Measurements from ENCODE around the gene NSF.

GRCh38 chr17:46766493-46767491 is 176.3 kb downstream of the NSF start:
- TF ChIP-seq, protein P1, sequence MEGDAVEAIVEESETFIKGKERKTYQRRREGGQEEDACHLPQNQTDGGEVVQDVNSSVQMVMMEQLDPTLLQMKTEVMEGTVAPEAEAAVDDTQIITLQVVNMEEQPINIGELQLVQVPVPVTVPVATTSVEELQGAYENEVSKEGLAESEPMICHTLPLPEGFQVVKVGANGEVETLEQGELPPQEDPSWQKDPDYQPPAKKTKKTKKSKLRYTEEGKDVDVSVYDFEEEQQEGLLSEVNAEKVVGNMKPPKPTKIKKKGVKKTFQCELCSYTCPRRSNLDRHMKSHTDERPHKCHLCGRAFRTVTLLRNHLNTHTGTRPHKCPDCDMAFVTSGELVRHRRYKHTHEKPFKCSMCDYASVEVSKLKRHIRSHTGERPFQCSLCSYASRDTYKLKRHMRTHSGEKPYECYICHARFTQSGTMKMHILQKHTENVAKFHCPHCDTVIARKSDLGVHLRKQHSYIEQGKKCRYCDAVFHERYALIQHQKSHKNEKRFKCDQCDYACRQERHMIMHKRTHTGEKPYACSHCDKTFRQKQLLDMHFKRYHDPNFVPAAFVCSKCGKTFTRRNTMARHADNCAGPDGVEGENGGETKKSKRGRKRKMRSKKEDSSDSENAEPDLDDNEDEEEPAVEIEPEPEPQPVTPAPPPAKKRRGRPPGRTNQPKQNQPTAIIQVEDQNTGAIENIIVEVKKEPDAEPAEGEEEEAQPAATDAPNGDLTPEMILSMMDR (IDR thresholded peaks at IDR 0.05), result no peak
- TF ChIP-seq, protein P2, sequence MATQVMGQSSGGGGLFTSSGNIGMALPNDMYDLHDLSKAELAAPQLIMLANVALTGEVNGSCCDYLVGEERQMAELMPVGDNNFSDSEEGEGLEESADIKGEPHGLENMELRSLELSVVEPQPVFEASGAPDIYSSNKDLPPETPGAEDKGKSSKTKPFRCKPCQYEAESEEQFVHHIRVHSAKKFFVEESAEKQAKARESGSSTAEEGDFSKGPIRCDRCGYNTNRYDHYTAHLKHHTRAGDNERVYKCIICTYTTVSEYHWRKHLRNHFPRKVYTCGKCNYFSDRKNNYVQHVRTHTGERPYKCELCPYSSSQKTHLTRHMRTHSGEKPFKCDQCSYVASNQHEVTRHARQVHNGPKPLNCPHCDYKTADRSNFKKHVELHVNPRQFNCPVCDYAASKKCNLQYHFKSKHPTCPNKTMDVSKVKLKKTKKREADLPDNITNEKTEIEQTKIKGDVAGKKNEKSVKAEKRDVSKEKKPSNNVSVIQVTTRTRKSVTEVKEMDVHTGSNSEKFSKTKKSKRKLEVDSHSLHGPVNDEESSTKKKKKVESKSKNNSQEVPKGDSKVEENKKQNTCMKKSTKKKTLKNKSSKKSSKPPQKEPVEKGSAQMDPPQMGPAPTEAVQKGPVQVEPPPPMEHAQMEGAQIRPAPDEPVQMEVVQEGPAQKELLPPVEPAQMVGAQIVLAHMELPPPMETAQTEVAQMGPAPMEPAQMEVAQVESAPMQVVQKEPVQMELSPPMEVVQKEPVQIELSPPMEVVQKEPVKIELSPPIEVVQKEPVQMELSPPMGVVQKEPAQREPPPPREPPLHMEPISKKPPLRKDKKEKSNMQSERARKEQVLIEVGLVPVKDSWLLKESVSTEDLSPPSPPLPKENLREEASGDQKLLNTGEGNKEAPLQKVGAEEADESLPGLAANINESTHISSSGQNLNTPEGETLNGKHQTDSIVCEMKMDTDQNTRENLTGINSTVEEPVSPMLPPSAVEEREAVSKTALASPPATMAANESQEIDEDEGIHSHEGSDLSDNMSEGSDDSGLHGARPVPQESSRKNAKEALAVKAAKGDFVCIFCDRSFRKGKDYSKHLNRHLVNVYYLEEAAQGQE (IDR thresholded peaks at IDR 0.05; ENCODE audit: insufficient read depth in 1 of 2, low read depth in 2 of 2, low read length in 1 of 2), result no peak
- TF ChIP-seq POLR2AphosphoS5 (IDR thresholded peaks at IDR 0.05; ENCODE audit: low read depth, low read length), result no peak
- TF ChIP-seq TCF7L2 (IDR thresholded peaks at IDR 0.05; ENCODE audit: low read depth, low read length), result no peak
- TF ChIP-seq SIN3A (IDR thresholded peaks at IDR 0.05; ENCODE audit: borderline replicate concordance, insufficient read depth, low read depth, low read length), result no peak

Measured in Panc1 (cell line).